ENCODE results near the gene TMEM161A.
"Not testable (repeated sequence)": the region's sequence is repeated elsewhere in the genome, so short reads cannot be mapped to it uniquely, and the experiment has no call there.

The TMEM161A gene

GRCh38 chr19:19155495-19156219 lies 17.4 kb upstream of the TMEM161A start:
- DNase-seq (ENCODE audit: low read depth in 2 of 2) = no peak

DNA sequence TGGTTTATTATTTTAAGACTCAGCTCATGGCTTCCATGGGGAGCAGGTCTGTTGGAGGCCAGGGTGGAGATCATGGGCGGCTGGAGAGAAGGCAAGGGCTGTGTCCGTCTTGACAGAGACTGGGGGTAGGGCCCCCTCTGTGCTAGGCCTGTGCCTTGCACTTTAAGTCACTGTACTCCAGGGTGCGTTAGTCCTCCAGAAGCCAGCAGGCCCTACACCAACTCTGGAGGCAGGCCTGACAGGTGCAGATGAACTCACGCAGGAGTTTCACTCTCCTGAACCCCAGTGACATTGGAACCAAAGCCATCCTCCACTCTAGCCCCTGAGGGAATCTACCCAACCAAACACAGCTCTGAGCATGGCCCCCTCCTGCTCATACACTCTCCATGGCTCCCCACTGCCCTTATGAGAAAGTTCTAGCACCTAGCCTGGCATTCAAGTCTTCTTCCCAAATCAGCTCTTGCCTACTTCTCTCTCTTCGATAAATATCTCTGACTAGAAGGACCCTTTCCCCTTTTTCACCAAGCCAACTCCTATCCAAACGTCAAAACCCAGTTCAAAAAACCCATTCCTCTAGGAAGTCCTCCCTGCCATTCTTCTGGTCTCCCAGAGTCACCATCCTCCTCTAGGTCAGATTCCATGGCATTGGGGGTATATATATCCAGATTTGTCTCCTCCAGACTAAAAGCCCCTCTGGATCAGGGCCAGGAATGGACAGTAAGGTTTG lies 16.7 kb upstream of the TMEM161A start:
- DNase-seq (ENCODE audit: low read depth in 2 of 2) = no peak

DNA sequence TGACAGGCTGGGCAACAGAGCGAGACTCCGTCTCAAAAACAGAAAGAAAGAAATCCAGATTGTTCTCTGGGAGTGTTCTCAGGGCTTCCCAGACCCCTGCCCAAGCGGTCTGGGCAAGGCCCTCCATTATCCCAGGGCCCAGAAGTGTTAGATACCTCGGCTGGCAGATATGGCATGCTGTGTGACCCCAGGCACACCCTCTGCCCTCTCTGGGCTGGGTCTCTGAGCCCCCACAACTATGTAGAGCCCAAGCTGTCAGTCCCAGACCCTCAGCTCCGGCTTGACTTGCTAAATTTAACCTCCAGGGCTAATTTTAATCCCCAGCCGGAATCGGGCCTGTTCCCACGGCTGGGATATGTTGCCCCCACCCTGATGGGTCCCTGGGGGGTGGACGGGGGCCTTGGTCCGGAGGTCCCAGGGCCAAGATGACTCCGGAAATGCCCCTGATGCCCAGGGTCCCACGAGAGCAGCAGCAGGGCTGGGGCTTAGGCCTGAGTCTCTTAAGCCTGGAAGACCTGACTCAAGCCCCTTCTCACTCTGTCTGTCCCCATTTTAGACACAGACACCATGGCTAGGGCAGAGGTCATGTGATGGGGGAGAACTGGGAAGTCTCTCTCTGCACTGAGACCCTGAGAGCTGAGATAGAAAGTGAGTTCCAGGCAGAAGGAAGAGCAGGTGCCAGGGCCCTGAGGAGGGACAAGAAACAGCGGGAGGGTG lies 14.5 kb upstream of the TMEM161A start:
- no peak for DNase-seq (ENCODE audit: low read depth in 2 of 2)

DNA sequence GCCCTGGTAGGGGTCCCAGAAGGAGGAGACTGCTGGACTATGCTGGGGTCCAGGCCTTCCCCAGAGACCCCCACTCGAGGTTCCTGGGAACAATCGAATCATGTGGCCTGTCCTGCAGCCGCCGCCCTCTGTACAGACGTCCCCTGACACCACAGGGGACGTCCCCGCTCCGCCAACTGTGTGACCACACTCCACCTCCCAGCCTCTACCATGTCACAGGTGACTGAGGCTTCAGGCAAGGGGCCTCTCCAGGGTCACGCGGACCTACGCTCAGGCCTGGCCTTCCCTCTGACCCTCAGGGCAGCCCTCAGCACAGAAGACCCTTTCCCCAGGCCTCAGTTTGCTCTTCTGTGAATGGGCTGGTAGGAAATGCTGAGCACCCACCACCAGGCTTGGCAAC lies 13.1 kb upstream of the TMEM161A start:
- no peak for DNase-seq (ENCODE audit: low read depth in 2 of 2)

GRCh38 chr19:19149435-19149834 lies 11.2 kb upstream of the TMEM161A start:
- no peak for DNase-seq (ENCODE audit: low read depth in 2 of 2)

- DNase-seq (ENCODE audit: low read depth in 2 of 2) = not testable (repeated sequence)
Measured at GRCh38 chr19:19148504-19148903, 10.2 kb upstream of the TMEM161A start.

DNA sequence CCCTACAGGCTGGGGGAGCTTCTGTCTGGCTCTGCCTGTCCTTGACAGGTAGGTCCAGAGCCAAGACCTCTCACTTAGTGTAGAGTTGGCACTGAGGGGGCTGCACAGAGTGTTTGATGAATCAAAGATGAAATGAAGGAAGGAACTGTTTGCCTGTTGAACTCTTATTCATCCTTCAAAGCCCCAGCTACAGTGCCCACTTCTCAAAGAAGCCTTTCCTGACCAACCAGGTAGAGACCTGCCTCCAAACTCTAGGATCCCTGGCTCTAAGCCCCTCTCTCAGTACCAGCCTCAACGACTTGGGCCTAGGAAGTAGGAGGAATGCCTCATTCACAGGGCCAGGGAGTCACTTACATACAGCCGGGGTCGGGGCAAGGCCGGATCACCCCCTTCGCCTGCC lies 9.1 kb upstream of the TMEM161A start:
- no peak for DNase-seq (ENCODE audit: low read depth in 2 of 2)

- DNase-seq (ENCODE audit: low read depth in 2 of 2) = no peak
Measured at GRCh38 chr19:19146865-19147264, 8.6 kb upstream of the TMEM161A start.

DNA sequence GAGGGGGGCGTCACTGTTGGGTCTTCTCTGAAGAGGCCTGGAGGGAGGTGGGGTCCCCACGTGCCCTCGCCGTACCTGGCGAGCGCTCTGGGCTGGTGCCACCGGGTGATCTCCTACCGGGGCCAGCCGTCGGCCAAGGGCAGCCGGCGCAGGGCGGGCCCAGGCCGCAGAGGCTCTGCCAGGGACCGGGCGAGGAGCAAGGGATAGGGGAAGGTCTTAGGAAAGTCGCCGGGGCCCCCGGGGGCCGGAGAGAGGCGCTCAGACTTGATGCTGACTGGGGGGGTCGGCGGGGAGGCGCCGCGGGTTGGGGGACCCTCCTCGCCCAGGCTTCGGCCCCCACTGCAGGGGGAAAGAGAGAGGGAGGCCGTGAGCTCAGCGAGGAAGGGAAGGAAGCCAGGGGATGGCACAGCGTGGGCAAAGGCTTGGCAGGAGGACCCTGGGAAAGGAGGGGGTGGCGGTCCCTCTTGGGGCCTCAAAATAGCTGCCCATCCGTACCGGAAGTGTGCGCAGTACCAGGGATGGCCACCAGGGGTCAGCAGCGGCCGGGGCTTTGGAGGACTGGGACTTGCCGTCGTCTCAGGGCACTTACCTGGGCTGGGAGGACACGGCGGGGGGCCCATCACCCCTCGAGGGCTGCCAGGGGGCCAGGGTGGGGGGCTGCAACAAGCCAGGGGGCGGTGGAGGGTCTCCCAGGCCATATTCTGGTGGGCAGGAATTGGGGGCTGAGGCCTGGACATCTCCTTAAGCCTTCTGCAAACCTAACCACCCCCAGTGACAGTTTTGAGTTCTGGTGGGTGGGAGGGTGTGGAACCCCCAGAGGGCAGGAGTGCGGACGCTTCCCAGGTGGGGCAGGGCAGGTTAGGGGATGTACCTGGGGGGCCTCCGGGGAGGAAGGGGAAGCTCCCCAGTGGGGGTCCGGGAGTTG lies 7.7 kb upstream of the TMEM161A start:
- DNase-seq (ENCODE audit: low read depth in 2 of 2) = peak; percentile 77 to 92

DNA sequence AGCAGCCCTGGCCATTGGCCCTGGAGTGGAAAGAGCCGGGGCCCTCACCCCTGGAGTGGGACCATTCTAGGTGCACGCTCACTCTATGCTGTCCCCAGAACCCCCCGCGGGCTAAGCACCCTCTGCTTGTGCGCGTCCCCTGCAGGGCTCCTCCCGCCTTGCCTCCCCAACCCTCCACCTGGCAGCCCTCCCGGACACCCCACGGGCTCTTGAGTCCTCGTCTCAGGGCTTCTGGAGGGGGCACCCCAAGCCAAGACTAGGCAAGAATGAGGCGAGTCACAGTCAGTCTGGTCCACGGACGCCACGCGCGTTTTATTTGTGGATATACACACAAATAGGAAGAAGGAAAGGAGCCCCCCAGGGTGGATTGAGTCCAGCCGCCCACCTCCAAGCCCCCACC lies 7.0 kb upstream of the TMEM161A start:
- DNase-seq (ENCODE audit: low read depth in 2 of 2) = no peak

- DNase-seq (ENCODE audit: low read depth in 2 of 2) = no peak
Measured at GRCh38 chr19:19142347-19142746, 4.1 kb upstream of the TMEM161A start.

- no peak for DNase-seq (ENCODE audit: low read depth in 2 of 2)
Measured at GRCh38 chr19:19140476-19140875, 2.2 kb upstream of the TMEM161A start.

- DNase-seq (ENCODE audit: low read depth in 2 of 2) = no peak
Measured at GRCh38 chr19:19139876-19140229, 1.6 kb upstream of the TMEM161A start.

DNA sequence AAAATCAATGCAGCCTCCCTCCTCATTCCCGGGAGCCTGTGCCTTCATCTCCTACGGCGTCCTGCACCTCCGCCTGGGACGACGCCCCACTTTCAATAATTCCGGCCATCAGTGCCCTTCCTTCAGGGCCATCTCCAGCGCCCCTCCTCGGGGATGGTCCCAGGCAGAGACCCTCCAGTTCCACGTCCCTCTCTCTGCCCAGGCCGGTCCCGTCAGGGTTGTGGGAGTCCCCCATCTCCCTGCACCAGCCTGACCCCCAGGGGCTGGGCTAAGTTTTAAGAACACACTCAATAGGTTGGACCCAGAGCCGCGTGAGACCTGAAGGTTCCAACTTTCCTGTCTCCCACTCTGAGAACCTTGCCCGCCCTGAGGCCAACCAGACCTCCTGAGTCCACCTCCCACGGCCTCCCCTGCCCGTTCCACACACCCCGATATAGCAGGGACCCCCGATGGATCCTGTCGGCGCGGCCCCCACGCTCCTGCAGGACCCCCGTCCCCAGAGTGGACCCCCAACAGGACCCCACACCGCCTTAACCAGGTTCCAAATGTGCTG lies 646 bp downstream of the TMEM161A start:
- DNase-seq (ENCODE audit: low read depth in 2 of 2) = no peak

- not testable (repeated sequence) for DNase-seq (ENCODE audit: low read depth in 2 of 2)
Measured at GRCh38 chr19:19135713-19136112, 2.6 kb downstream of the TMEM161A start.

DNA sequence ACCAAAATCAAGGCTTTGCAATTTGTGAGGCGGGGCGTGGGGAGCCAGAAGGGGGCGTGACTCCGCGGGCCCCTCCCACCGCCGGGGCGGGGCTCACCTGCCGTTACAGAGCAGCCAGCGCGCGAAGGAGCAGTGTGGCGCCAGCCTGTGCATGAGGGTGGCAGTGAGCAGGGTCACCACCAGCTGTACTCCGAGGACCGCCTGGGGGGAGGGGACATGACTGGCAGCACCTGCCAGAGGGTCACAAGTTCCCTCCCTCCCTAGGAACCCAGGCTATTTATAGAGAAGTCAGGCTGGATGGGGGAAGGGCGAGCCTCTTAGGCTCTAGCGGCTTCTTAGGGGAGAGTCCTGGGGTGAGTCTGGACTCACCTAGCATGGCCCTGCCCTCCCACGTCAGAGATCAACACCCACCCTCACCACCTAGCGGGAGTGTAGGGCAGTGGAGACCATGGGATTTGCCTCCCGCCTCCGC lies 3.6 kb downstream of the TMEM161A start:
- DNase-seq (ENCODE audit: low read depth in 2 of 2) = peak in 1 of 2 donors; percentile 34

DNA sequence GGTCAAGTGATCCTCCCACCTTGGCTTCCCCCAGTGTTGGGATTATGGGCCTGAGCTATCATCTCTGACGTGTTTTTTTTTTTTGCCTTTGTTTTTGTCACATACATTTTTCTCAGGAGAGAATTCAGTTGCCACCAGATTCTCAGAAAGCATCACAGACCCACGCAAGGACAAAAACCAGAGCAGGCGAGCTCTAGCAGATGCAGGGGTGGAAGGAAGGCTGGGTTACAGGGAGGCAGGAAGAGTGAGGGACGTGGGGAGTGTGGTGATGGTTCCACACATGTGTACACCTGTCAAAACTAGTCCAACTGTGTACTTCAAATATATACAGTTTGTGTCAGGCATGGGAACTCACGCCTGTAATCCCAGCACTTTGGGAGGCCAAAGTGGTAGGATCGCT lies 4.3 kb downstream of the TMEM161A start:
- no peak for DNase-seq (ENCODE audit: low read depth in 2 of 2)

DNA sequence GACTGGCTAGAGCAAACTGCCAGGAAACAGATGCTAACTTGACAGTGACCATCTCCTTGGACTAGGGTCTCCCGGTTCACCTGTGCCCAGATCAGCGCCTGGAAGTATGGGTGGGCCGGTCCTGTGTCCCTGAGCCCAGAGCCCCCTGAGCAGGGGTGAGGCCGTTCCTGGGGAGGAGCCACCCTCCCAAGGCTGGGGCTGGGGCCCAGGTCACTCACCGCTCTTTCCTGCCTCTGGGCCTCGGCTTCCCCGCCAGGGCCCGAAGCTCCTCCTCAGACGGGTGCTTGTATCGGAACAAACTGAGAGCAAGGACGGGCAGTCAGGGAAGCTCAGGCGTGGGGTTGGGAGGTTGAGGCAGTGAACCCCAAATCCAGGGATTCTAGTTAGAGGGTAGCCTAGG lies 5.4 kb downstream of the TMEM161A start:
- no peak for DNase-seq (ENCODE audit: low read depth in 2 of 2)

DNA sequence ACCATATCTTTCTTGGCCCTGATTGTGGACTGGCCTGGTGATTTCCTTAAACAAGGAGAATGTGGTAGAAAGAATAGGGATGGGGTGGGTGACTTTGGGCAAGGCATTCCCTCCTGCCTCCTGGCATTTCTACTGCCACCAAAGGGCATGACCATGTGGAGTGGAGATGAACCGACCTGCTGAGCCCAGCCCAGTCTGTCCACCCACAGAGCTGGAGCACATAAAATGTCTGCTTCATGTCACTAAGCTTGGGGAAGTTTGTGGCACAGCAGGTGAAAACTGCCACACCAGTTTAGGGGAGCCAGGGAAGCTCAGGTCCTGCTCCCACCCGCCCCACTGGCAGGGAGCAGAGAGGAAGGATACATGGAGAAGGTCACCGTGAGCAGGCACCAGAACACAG lies 6.3 kb downstream of the TMEM161A start:
- DNase-seq (ENCODE audit: low read depth in 2 of 2) = no peak

- DNase-seq (ENCODE audit: low read depth in 2 of 2) = no peak
Measured at GRCh38 chr19:19126102-19126501, 12.2 kb downstream of the TMEM161A start.

GRCh38 chr19:19123386-19123785 lies 14.9 kb downstream of the TMEM161A start:
- no peak for DNase-seq (ENCODE audit: low read depth in 2 of 2)

All from stimulated activated CD4-positive, alpha-beta T cell treated with anti-CD3 and anti-CD28 coated beads, Interleukin-1b, Interleukin-23, amount 100 ng/mL, for 1 hour (primary cell).